ENCODE data around the gene GNL1.

DNA sequence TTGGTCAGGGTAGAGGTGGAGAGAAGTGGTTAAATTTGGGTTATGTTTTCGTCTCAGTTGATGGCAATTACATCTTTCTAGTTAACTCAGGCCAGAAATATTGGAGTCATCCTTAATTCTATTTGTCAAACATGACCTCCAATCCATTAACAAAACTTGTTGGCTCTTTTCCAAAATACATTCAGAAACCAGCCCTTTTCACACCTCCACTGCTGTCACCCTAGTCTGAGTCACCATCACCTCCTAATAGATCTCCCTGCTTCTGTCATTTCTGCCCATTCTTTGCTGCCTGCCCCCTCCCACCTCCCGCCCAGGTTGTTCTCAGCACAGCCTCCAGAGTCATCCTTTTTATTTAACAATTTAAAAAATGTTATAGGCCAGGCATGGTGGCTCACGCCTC is 12.0 kb upstream of the GNL1 start:
- TF ChIP-seq POLR2AphosphoS5 (IDR thresholded peaks at IDR 0.05; ENCODE audit: borderline replicate concordance, low read depth, low read length) (no peak), EZH2 (IDR thresholded peaks at IDR 0.05) (no peak), FOXP2 (optimal IDR thresholded peaks at IDR 0.05; ENCODE audit: control extremely low read depth, extremely low read length, insufficient read depth) (no peak)

Data from SK-N-MC (cell line).